Neural progenitor cell (in vitro differentiated cells): ENCODE data around the gene RTN1.

Source experiments
- CTCF ChIP-seq: fragments of 200-600 bp; sonication (generic); IDR thresholded peaks from 2 replicates; pipeline ENCODE4 v1.5.1; 2017; ENCODE audit warnings: antibody characterized with exemption, mild to moderate bottlenecking
- EZH2phosphoT487 ChIP-seq: fragments of 200-600 bp; sonication (generic); IDR thresholded peaks from 2 replicates; pipeline ENCODE4 v1.6.1; 2017; ENCODE audit warnings: antibody characterized with exemption

DNA sequence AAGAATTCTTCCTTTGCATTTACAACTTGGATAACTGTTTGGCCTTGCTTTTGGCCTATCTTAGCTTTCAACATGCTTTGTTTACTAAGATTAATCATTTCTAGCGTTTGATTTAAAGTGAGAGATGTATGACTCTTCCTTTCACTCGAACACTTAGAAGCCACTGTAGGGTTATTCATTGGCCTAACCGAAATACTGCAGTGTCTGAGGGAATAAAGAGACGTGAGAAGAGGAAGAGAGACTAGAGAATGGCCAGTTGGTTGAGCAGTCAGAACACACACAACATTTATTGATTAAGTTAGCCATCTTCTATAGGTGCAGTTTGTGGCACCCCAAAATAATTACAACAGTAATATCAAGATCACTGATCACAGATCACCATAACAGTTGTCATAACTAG is 231.7 kb downstream of the RTN1 start:
- TF ChIP-seq CTCF, result no peak
- TF ChIP-seq EZH2phosphoT487, result no peak
